Measurements from ENCODE around the gene SLC45A2.
"Not testable (repeated sequence)": the region's sequence is repeated elsewhere in the genome, so short reads cannot be mapped to it uniquely, and the experiment has no call there.

SLC45A2 gene

DNA sequence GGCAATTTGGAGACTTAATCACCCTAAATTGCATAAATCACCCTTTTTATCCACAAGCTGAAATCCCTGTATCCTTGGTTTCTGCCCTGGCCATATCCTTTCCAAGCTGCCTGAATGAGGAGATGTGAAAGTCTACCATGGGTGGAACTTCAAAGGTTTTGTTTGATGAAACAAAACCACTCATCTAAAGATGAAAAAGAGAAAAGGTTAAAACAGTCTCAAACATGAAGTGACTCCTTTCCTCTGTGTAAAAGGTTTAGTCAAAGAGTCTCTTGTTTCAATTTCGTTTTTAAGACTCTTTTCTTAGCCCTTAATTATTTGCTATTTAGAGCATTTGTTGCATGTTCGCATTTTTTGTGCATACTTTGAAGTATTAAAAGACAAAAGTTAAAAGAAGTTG, 11.2 kb downstream of the SLC45A2 start:
- Mint-ChIP-seq H3K4me3 (peak overlapping the region; percentile 44), H3K27ac (no peak overlapping the region), H3K4me1 (ENCODE audit: low read depth) (peaks cover 21% of the 10 kb centered on the region), H3K27me3 (ENCODE audit: low read depth) (no peaks in the 10 kb centered on the region), H3K9me3 (no peaks in the 10 kb centered on the region), H3K36me3 (ENCODE audit: low read depth) (no peaks in the 10 kb centered on the region)
- DNase-seq (ENCODE audit: low spot score) = no peak

DNA sequence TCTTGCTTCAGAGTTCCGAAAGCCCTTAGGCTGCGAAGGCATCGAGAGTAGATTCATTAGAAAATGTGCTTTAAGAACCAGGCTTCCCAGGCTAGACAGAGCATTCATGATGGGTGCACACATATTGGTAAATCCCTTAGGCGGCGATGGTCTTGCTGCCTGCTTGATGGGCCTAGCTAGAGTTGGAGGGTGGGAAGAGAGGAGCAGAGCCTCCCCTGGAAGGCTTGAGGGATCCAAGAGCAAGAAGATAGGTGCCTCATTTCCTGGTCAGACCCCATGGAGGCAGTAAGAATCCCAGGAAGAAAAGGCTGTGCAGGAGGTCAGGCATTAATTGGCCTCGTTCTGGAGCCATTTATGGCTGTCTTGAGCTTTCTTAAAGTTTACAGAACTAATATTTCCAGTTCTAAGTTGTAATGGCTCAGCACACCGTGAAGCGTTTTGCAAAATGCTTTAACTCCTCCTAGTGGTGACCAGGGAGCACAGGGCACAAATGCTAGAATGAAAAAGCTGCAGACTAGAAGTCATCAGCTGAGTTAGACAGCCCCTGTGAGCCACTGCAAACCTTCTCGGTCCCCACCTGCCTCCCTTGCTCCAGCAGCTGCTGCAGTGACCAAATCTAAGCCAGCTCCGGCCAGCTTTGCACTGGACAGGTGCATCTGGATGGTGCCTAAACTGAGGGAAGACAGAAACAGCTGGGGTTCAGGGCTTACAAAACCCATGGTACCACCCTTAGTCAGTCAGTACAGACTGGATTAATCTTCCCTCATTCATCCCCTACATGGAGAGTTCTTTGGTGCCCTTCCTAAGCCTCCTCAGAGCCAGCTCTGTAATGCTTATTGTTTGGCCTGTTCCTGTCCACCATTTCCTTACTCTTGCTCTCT, 14.7 kb downstream of the SLC45A2 start:
- Mint-ChIP-seq H3K4me3 (no peak overlapping the region), H3K4me1 (ENCODE audit: low read depth) (peaks cover 45% of the 10 kb centered on the region), H3K36me3 (ENCODE audit: low read depth) (no peaks in the 10 kb centered on the region), H3K27me3 (ENCODE audit: low read depth) (no peaks in the 10 kb centered on the region), H3K9me3 (no peaks in the 10 kb centered on the region), H3K27ac (no peak overlapping the region)
- no peak for DNase-seq (ENCODE audit: low spot score)

DNA sequence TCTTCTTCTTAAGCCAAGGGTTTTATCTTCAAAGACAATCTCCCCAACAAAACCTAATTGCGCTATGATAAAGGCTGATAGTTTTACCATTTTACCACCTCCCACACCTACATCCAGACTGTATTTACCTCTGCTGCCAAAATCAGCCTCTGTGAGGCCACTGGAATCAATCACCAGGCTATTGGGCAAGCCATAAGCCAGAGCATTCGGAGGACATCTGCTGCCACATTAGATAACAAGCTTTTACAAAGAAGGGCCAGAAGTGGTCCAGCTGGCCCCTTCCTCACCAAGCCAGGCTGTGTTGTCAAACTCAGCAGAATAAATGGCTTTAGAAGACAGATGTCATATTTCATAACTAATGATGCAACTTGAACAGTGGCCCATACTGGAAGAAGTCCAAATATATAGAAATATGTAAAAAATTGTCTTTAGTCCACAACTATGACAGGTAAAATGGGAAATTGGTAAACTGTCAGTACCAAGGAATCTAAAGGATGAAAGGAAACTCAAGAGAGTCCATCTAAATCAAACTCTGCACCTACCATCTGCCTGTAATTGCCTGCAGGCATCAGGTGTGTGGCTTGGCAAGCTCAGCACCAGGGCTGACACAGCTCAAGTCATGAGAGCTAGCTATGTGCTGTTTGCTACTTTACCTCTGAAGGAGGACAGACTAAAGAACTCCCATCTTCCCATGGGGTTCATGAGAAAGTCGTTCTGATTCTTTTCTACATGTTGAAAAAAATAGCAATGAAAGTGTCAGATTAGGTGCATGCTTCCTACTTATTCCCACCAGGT, 16.1 kb downstream of the SLC45A2 start:
- Mint-ChIP-seq H3K4me3 (no peak overlapping the region), H3K9me3 (no peaks in the 10 kb centered on the region), H3K4me1 (ENCODE audit: low read depth) (peaks cover 44% of the 10 kb centered on the region), H3K36me3 (ENCODE audit: low read depth) (no peaks in the 10 kb centered on the region), H3K27me3 (ENCODE audit: low read depth) (no peaks in the 10 kb centered on the region), H3K27ac (no peak overlapping the region)
- no peak for DNase-seq (ENCODE audit: low spot score)

- Mint-ChIP-seq H3K36me3 (ENCODE audit: low read depth) (no peaks in the 10 kb centered on the region), H3K4me3 (no peak overlapping the region), H3K4me1 (ENCODE audit: low read depth) (peaks cover 36% of the 10 kb centered on the region), H3K27ac (no peak overlapping the region), H3K27me3 (ENCODE audit: low read depth) (peaks cover 3% of the 10 kb centered on the region), H3K9me3 (no peaks in the 10 kb centered on the region)
- DNase-seq (ENCODE audit: low spot score) = no peak
Measured at GRCh38 chr5:33966805-33967204, 17.7 kb downstream of the SLC45A2 start.

- Mint-ChIP-seq H3K4me3 (peak overlapping the region; percentile 55), H3K4me1 (ENCODE audit: low read depth) (peaks cover 31% of the 10 kb centered on the region), H3K36me3 (ENCODE audit: low read depth) (no peaks in the 10 kb centered on the region), H3K9me3 (no peaks in the 10 kb centered on the region), H3K27ac (peak overlapping the region; percentile 65), H3K27me3 (ENCODE audit: low read depth) (peaks cover 17% of the 10 kb centered on the region)
- DNase-seq (ENCODE audit: low spot score) = no peak
Measured at GRCh38 chr5:33964132-33964700, 20.3 kb downstream of the SLC45A2 start.

- no peaks in the 10 kb centered on the region for H3K9me3 Mint-ChIP-seq
Measured at GRCh38 chr5:33958176-33958575, 26.3 kb downstream of the SLC45A2 start.

GRCh38 chr5:33957577-33958150, 26.8 kb downstream of the SLC45A2 start:
- Mint-ChIP-seq H3K27me3 (ENCODE audit: low read depth) (peaks cover 31% of the 10 kb centered on the region), H3K27ac (no peak overlapping the region), H3K9me3 (no peaks in the 10 kb centered on the region), H3K4me1 (ENCODE audit: low read depth) (no peaks in the 10 kb centered on the region), H3K4me3 (no peak overlapping the region), H3K36me3 (ENCODE audit: low read depth) (no peaks in the 10 kb centered on the region)
- no peak for DNase-seq (ENCODE audit: low spot score)

More at GRCh38 chr5:33958176-33958575, 26.3 kb downstream of the SLC45A2 start:
- Mint-ChIP-seq H3K36me3 (ENCODE audit: low read depth) (no peaks in the 10 kb centered on the region), H3K27me3 (ENCODE audit: low read depth) (peaks cover 31% of the 10 kb centered on the region), H3K4me1 (ENCODE audit: low read depth) (no peaks in the 10 kb centered on the region), H3K4me3 (no peak overlapping the region), H3K27ac (no peak overlapping the region)
- DNase-seq (ENCODE audit: low spot score) = no peak

DNA sequence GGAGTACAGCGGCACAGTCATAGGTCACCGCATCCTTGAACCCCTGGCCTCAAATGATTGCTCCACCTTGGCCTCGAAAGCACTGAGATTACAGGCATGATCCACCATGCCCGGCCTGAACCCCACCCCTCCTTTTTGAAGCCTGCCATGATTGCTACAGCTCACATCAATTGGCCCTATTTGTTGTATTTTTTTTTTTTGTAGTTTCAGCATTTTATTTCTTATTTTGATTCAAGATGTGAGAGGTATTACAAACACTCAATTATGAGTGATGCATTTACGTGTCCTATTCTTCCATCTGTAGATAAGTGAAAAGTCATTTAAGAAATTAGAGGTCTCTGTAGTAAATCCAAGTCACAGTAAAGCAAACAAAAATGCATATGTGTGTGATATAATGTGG, 32.3 kb downstream of the SLC45A2 start:
- peaks cover 19% of the 10 kb centered on the region for H3K27me3 Mint-ChIP-seq (ENCODE audit: low read depth)
- not testable (repeated sequence) for H3K4me3 Mint-ChIP-seq; DNase-seq (ENCODE audit: low spot score); H3K27ac Mint-ChIP-seq; H3K36me3 Mint-ChIP-seq (ENCODE audit: low read depth); H3K9me3 Mint-ChIP-seq; H3K4me1 Mint-ChIP-seq (ENCODE audit: low read depth)

DNA sequence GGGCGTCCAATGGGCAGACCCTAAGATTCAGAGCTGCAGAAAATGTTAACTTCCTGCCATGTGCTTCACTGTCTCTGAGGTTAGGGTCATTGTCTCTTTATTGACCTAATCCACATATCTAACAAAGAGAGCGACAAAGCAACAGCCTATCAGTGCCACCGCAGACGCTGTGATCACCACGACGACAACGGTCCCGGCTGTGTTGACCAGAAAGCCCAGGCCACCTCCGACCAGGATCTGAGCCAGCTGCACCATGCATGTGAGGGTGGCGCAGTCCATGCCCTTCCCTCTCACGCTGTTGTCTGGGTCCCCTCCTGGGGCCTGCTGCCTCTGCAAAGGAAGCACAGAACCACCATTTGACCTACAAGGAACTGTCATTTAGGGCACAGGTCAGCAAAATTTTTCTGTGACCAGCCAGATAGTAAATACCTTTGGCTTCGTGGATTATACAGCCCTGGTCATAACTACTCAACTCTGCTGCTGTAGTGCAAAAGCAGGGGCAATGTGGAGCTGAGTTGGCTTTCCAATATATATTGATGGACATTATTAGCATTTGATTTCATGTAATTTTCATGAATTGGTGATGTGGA, 39.9 kb downstream of the SLC45A2 start:
- DNase-seq (ENCODE audit: low spot score) = no peak
- Mint-ChIP-seq H3K9me3 (no peaks in the 10 kb centered on the region), H3K27ac (no peak overlapping the region), H3K27me3 (ENCODE audit: low read depth) (peaks cover 34% of the 10 kb centered on the region), H3K4me1 (ENCODE audit: low read depth) (no peaks in the 10 kb centered on the region), H3K4me3 (no peak overlapping the region), H3K36me3 (ENCODE audit: low read depth) (no peaks in the 10 kb centered on the region)

- no peak overlapping the region for H3K4me3 Mint-ChIP-seq
- H3K36me3 Mint-ChIP-seq (ENCODE audit: low read depth) = no peaks in the 10 kb centered on the region
- H3K27me3 Mint-ChIP-seq (ENCODE audit: low read depth) = peaks cover 54% of the 10 kb centered on the region
- H3K27ac Mint-ChIP-seq = no peak overlapping the region
- DNase-seq (ENCODE audit: low spot score) = no peak
- H3K4me1 Mint-ChIP-seq (ENCODE audit: low read depth) = peaks cover under 1% of the 10 kb centered on the region
- H3K9me3 Mint-ChIP-seq = no peaks in the 10 kb centered on the region
Measured at GRCh38 chr5:33941090-33941489, 43.4 kb downstream of the SLC45A2 start.

- H3K4me1 Mint-ChIP-seq (ENCODE audit: low read depth) = peaks cover 4% of the 10 kb centered on the region
- H3K9me3 Mint-ChIP-seq = no peaks in the 10 kb centered on the region
- DNase-seq (ENCODE audit: low spot score) = no peak
- no peak overlapping the region for H3K4me3 Mint-ChIP-seq
- H3K27me3 Mint-ChIP-seq (ENCODE audit: low read depth) = peaks cover 57% of the 10 kb centered on the region
- no peaks in the 10 kb centered on the region for H3K36me3 Mint-ChIP-seq (ENCODE audit: low read depth)
- no peak overlapping the region for H3K27ac Mint-ChIP-seq
Measured at GRCh38 chr5:33939556-33940262, 44.8 kb downstream of the SLC45A2 start.

- H3K4me3 Mint-ChIP-seq = no peak overlapping the region
- H3K36me3 Mint-ChIP-seq (ENCODE audit: low read depth) = no peaks in the 10 kb centered on the region
Measured at GRCh38 chr5:33938881-33939280, 45.6 kb downstream of the SLC45A2 start.

DNA sequence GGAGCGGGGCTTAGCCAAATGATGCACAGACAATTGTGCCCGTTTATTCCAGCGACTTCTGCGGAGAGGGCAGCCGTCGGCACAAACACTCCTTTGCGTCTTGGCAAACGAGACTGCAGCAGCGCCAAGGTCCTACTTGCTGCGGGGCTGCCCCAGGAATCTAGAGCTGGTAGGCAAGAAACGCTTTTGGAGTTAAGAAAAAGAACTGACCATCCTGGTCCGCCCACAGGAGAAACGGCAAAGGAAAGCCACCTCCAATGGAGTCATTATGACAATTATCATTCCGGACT, 46.0 kb downstream of the SLC45A2 start:
- Mint-ChIP-seq H3K4me3 (no peak overlapping the region), H3K9me3 (no peaks in the 10 kb centered on the region), H3K27me3 (ENCODE audit: low read depth) (peaks cover 57% of the 10 kb centered on the region), H3K36me3 (ENCODE audit: low read depth) (no peaks in the 10 kb centered on the region), H3K27ac (no peak overlapping the region), H3K4me1 (ENCODE audit: low read depth) (peaks cover 4% of the 10 kb centered on the region)
- no peak for DNase-seq (ENCODE audit: low spot score)

More at GRCh38 chr5:33938881-33939280, 45.6 kb downstream of the SLC45A2 start:
- DNase-seq (ENCODE audit: low spot score) = no peak
- Mint-ChIP-seq H3K27ac (no peak overlapping the region), H3K9me3 (no peaks in the 10 kb centered on the region), H3K27me3 (ENCODE audit: low read depth) (peaks cover 57% of the 10 kb centered on the region), H3K4me1 (ENCODE audit: low read depth) (peaks cover 4% of the 10 kb centered on the region)

All from T-helper 2 cell treated with Interferon-gamma antibody and Interleukin-4, amounts not matched to agents 5 μg/mL and 100 μg/mL, for 36 hours (primary cell).